ENCODE data around the gene STK32C.

- TF ChIP-seq CTCF (IDR thresholded peaks at IDR 0.05) (no peak), POLR2AphosphoS5 (IDR thresholded peaks at IDR 0.05) (no peak), EP300 (IDR thresholded peaks at IDR 0.05) (no peak), POLR2A (IDR thresholded peaks at IDR 0.05) (no peak)
These were observed 31.5 kb upstream of the STK32C start for GRCh38 chr10:132339276-132339675.

Data from suprapubic skin (tissue), 4 donors.